Measurements from ENCODE around the gene IPPK. TPM values are rescaled to one million over a fixed set of nuclear protein-coding genes. Genes with fewer than 3 reads are reported as not detected.

IPPK gene
- total RNA-seq, 1 donor from 2014 or later: 10.1 TPM

DNA sequence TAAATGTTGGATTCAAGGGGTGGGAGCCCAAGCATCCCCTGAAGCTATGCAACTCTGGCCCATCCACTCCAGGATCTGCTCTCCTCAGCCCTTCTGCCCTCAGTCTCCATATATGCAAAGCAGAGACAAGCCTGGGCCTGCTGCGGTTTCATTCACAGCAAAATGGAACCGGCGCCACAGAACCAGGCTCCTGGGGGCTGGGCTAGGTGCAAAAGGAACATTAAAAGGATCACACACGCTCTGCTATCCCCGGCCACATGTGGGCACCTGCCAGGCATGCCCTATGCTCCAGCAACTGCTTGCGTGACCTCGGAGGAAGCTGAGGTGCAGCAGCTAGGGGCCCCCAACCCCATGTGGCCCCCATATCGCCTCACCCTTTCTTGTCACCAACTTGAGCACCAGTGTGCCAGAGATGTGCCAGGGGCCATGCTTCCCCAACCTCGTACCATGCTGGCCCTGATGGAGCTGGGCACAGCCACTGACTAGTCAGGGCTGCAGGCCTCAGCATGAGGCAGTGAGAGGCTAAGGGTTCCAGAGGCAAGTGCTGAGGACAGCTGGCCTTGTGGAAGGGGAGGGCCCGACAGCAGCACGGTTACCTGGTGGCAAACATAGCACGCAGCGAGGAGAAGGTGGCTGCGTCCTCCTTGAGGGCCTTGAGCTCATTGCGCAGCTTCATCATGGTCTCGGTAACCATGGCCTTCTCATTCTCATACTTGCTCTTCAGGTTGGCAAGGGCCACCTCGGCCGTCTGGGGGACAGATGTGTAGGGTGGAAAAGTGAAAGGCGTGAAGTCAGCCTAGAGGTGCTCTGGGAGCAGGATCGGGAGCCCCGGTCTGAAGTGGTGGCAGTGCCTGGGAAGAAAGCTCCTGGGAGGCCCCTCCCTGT is 47.5 kb upstream of the IPPK start:
- Mint-ChIP-seq H3K27me3 (ENCODE audit: unreplicated experiment) (peaks cover 6% of the 10 kb centered on the region), H3K4me1 (ENCODE audit: unreplicated experiment) (no peaks in the 10 kb centered on the region), H3K9me3 (ENCODE audit: unreplicated experiment) (no peaks in the 10 kb centered on the region), H3K4me3 (ENCODE audit: unreplicated experiment) (no peak overlapping the region), H3K27ac (ENCODE audit: unreplicated experiment) (peak overlapping the region; percentile 13), H3K36me3 (ENCODE audit: low read depth, unreplicated experiment) (peaks cover 16% of the 10 kb centered on the region)
- TF ChIP-seq, protein P1, sequence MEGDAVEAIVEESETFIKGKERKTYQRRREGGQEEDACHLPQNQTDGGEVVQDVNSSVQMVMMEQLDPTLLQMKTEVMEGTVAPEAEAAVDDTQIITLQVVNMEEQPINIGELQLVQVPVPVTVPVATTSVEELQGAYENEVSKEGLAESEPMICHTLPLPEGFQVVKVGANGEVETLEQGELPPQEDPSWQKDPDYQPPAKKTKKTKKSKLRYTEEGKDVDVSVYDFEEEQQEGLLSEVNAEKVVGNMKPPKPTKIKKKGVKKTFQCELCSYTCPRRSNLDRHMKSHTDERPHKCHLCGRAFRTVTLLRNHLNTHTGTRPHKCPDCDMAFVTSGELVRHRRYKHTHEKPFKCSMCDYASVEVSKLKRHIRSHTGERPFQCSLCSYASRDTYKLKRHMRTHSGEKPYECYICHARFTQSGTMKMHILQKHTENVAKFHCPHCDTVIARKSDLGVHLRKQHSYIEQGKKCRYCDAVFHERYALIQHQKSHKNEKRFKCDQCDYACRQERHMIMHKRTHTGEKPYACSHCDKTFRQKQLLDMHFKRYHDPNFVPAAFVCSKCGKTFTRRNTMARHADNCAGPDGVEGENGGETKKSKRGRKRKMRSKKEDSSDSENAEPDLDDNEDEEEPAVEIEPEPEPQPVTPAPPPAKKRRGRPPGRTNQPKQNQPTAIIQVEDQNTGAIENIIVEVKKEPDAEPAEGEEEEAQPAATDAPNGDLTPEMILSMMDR (IDR thresholded peaks at IDR 0.05; ENCODE audit: unreplicated experiment): no peak
- no peak for DNase-seq (ENCODE audit: low spot score)

DNA sequence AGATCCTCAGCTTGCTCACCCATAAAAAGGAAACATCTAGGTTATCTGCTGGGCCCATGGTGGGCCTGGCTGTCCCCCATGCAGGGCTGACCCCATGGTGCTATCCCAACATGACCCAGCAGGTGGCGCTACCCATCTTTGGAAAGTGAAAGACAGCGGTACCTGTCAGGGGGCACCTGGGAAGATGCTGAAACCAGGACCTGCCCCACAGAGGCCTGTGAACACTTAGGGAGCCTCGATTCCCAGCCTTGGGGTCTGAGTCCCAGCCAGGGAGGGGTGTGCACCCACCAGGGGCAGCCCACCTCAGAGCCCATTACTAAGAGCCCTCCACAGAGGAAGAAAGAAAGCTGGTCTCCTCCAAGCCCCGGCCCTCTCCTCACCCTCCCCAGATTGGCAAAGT is 46.6 kb upstream of the IPPK start:
- DNase-seq (ENCODE audit: low spot score): peak; percentile 88
- Mint-ChIP-seq H3K4me3 (ENCODE audit: unreplicated experiment) (no peak overlapping the region), H3K27me3 (ENCODE audit: unreplicated experiment) (peaks cover 6% of the 10 kb centered on the region), H3K27ac (ENCODE audit: unreplicated experiment) (no peak overlapping the region), H3K4me1 (ENCODE audit: unreplicated experiment) (peaks cover 7% of the 10 kb centered on the region), H3K36me3 (ENCODE audit: low read depth, unreplicated experiment) (peaks cover 15% of the 10 kb centered on the region), H3K9me3 (ENCODE audit: unreplicated experiment) (no peaks in the 10 kb centered on the region)
- TF ChIP-seq, protein P1 (IDR thresholded peaks at IDR 0.05; ENCODE audit: unreplicated experiment): peak; percentile 98

GRCh38 chr9:92715488-92716231 is 45.7 kb upstream of the IPPK start:
- TF ChIP-seq, protein P1 (IDR thresholded peaks at IDR 0.05; ENCODE audit: unreplicated experiment): no peak
- no peak for DNase-seq (ENCODE audit: low spot score)
- H3K9me3 Mint-ChIP-seq (ENCODE audit: unreplicated experiment): no peaks in the 10 kb centered on the region
- H3K27ac Mint-ChIP-seq (ENCODE audit: unreplicated experiment): no peak overlapping the region
- H3K4me3 Mint-ChIP-seq (ENCODE audit: unreplicated experiment): no peak overlapping the region
- H3K4me1 Mint-ChIP-seq (ENCODE audit: unreplicated experiment): peaks cover 10% of the 10 kb centered on the region
- peaks cover 14% of the 10 kb centered on the region for H3K36me3 Mint-ChIP-seq (ENCODE audit: low read depth, unreplicated experiment)
- H3K27me3 Mint-ChIP-seq (ENCODE audit: unreplicated experiment): peaks cover 6% of the 10 kb centered on the region

DNA sequence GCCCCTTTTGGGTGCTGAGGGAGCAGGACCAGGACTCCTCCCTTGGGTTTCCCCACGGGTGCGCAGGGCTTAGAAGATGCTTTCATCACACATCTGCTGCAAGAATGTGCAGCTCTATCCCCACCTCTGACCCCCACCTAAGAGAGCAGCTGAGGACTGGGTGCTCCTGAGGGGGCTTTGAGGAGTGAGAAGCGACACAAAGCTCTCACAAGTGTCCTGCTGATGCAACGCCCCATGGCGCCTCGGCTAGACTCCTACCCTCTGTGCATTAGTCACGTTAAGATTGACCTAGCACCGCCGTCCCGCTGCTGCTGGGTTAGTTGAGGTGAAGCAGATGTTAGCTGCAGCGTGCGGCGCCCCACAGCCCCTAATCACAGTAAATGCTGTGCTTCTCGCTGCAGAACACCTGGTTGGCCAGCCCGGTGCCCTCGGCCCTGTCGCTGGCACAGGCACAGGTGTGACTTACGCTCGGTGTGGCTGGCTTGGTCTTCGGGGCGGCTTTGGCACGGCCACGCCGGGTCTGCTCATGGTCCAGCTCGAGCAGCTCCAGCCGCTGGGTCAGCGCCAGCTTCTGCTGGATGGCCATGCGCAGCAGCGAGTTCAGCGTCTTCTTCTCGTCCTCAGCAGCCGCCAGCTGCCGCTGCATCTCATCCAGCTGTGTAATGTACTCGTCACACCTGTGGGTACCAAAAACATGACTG is 45.0 kb upstream of the IPPK start:
- TF ChIP-seq, protein P1 (IDR thresholded peaks at IDR 0.05; ENCODE audit: unreplicated experiment): no peak
- Mint-ChIP-seq H3K4me1 (ENCODE audit: unreplicated experiment) (peaks cover 10% of the 10 kb centered on the region), H3K27me3 (ENCODE audit: unreplicated experiment) (peaks cover 3% of the 10 kb centered on the region), H3K9me3 (ENCODE audit: unreplicated experiment) (no peaks in the 10 kb centered on the region), H3K36me3 (ENCODE audit: low read depth, unreplicated experiment) (peaks cover 11% of the 10 kb centered on the region), H3K27ac (ENCODE audit: unreplicated experiment) (no peak overlapping the region), H3K4me3 (ENCODE audit: unreplicated experiment) (no peak overlapping the region)
- no peak for DNase-seq (ENCODE audit: low spot score)

Measured in endothelial cell (in vitro differentiated cells).